Fibroblast of villous mesenchyme (primary cell): ENCODE results near the gene SDHB. TPM values are rescaled to one million over a fixed set of nuclear protein-coding genes. Genes with fewer than 3 reads are reported as not detected.

Experiments
- DNase-seq: peaks from one replicate; pipeline ENCODE4 v3.0.0-alpha.2; 2010; ENCODE audit warnings: low read depth
- H3K4me3 ChIP-seq: 2 replicates; pipeline ENCODE4 v1.5.1; 2011; ENCODE audit warnings: low read depth, mild to moderate bottlenecking, low read length
- CTCF ChIP-seq: IDR thresholded peaks from 2 replicates; pipeline ENCODE4 v1.5.1; 2012; ENCODE audit warnings: low read depth, mild to moderate bottlenecking, low read length; ENCODE audit not compliant: insufficient read depth
- total RNA-seq: library from RNA; depleted of rRNA; stranded (reverse); fragments of >200 nt; gene quantifications from 2 replicates; pipeline ENCODE4 v1.2.3, GENCODE V29; 2012

Gene SDHB
- total RNA-seq, 1 donor: 123 TPM

DNA sequence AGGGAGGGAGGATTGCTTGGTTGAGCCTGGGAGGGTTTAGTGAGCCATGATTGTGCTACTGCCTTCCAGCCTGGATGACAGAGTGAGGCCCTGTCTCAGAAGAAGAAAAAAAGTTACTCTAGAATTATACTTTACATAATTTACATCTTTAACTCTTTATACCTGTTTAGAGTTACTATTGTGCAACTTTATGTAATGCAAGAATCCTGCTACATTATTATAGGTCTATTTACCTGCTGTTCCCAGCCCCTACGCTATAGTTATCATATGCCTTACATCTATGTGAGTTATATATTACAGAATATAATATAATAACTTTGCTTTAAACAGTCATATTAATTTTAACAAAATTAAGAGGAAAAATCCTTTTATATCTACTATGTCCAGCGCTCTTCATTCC lies 14.3 kb downstream of the SDHB start:
- DNase-seq: no peak
- no peak overlapping the region for H3K4me3 ChIP-seq
- TF ChIP-seq CTCF: no peak

- no peak overlapping the region for H3K4me3 ChIP-seq
- no peak for DNase-seq
- no peak for TF ChIP-seq CTCF
Measured at GRCh38 chr1:17033481-17033880, 20.4 kb downstream of the SDHB start.

DNA sequence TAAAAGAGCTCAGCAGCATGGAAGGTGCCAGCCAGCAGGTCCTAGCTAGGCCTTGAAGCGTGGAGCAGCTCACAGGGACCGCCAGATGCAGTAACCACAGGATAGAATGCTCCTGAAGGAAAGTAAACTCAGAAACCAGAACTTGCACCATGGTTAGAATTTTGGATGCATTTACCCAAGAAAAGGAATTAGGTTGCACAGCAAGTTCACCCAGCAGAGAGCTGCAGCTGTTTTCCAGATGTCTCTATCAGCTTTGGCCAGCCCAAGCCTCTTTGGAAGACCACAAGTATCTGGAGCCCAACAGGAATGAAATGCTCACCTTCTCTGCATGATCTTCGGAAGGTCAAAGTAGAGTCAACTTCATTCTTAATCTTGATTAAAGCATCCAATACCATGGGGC lies 21.1 kb downstream of the SDHB start:
- DNase-seq: peak; percentile 31
- H3K4me3 ChIP-seq: no peak overlapping the region
- no peak for TF ChIP-seq CTCF

GRCh38 chr1:17031436-17031835 lies 22.4 kb downstream of the SDHB start:
- H3K4me3 ChIP-seq: no peak overlapping the region
- no peak for DNase-seq
- TF ChIP-seq CTCF: no peak

- no peak for TF ChIP-seq CTCF
- no peak overlapping the region for H3K4me3 ChIP-seq
Measured at GRCh38 chr1:17030206-17030605, 23.6 kb downstream of the SDHB start.

GRCh38 chr1:17028662-17029188 lies 25.1 kb downstream of the SDHB start:
- no peak for DNase-seq
- H3K4me3 ChIP-seq: no peak overlapping the region
- TF ChIP-seq CTCF: no peak

More at GRCh38 chr1:17030206-17030605, 23.6 kb downstream of the SDHB start:
- no peak for DNase-seq

DNA sequence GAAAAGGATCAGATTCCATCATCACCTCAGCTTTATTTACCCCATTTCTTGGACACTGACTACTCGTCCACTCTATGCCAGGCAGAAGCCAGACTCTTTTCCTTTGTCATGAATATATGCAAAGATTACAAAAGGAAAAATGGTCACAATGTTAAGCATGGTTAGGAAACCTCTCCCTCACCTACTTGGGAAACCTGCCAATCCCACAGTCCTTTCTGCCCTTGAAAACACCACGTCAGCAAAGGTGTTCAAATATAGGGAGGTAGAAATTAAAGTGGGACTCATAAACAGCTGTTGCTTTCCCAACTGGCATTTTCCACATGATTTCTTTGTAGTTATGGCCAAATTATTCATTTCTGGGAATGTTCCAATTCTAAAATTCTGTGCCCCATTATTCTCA lies 25.9 kb downstream of the SDHB start:
- no peak overlapping the region for H3K4me3 ChIP-seq
- no peak for DNase-seq
- TF ChIP-seq CTCF: no peak
